Suppressor macrophage treated with lipopolysaccharide for 4 hours (primary cell): ENCODE results near the gene TLE3.

Source experiments
- DNase-seq: peaks from one replicate; pipeline ENCODE4 v3.0.0-alpha.2; 2020

The TLE3 gene

DNA sequence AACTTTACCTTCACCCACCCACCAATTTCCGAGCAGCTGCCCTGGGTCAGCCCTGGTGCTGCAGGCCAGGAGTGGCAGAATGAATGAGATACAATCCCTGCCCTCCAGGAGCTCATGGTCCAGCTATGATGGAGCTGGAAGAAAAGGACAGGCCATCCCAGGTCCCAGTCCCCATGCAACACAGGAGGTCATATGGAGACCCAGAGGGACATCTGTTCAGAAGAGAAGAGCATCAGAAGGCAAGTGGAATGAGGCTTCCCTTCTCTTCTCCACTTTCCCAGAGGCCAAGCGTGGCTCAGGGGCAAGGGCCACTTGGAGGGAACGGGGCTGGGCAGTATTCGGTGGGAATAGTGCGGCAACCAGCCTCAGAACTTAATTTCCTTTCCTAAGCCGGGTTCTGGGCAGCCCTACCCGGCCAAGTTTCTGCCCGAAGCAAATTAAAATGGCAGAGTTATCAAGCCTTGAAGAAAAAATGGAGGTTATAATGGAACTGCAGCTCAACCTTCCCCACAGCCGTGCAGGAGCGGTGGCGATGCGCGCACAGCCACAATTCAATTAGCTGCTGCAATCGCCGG lies 35.9 kb downstream of the TLE3 start:
- no peak for DNase-seq

DNA sequence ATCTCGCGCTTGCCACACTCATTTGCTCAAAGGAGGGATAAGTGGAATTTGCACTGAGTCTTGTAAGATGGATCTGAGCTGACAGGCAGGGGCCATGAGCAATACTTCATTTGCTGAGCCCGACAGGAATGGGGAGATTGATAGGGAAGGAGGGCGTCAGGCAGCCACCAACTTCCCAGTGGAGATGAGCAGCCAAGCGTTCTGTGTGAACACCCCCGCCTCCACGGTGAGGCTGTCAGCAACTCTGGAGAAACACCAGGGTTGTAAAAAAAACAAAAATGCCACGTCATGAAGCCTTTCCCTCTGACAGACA lies 36.8 kb downstream of the TLE3 start:
- DNase-seq = no peak

DNA sequence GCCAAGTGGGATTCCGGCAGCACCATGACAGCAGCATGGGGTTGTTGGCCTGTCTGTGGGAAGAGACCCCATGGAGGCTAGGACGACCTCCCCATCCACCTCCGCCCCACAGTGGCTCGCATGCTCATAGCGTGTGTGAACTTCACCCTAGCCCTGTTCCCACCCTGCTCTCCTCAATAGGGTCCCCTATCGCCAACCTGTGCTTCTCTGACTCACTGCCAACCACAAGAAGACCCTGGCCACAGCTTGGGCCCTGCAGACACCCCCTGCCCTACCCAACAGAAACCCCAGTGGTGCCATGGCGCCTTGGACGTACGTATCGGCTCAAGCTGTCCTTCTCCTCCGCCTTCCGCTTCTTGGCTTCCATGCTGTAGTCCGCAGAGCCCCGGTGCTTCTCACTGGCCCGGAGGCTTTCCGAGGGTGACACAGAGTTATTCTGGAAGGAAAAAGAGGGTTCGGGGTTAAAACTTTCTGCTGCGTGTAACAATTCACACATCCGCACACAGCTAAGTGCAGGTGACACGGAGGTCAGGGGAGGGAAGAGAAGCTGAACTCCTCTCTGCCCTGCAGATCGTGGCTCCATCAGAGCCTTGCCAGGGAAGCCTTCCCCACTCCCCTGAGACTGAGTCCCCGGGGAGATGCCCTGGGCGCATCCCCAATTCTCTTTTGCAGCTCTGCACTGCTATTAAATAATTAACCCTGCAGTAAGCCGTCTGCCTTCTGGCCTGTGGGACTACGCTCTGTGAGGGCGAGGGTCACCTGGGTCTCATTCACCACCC lies 37.3 kb downstream of the TLE3 start:
- DNase-seq = no peak

DNA sequence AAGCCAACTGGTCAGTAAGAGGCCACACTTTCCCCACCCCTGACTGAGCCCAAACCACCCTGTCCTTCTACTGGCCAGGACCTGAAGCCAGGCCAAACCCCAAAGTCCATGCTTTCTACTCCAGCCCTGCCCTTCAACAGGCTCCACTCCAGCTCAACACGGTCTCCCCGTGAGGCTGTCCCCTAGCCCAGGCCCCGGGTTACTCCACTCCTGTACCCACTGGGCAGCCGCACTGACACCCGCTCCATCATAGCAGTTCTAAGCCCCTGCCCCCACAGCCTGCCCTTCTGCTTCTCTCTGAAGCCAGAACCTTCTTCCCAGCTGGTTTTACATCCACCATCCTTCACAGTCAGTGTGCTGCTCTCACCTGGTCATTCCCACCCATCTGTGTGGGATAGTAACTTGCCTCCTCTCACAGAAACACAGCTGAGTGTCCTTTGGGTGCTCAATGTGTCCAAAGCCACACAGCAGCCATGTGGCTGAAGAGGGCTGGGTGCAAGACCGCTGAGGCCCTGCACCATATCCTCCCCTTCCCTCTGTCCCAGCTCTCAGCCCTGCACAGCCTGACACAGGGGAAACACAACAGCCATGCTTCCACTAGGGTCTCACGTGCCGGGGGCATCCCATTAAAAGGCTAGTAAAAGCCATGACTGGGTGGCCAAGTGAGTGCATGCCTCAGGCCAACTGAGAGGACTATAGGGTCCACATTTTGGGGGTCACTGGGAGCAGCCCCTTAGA lies 38.1 kb downstream of the TLE3 start:
- DNase-seq = no peak

DNA sequence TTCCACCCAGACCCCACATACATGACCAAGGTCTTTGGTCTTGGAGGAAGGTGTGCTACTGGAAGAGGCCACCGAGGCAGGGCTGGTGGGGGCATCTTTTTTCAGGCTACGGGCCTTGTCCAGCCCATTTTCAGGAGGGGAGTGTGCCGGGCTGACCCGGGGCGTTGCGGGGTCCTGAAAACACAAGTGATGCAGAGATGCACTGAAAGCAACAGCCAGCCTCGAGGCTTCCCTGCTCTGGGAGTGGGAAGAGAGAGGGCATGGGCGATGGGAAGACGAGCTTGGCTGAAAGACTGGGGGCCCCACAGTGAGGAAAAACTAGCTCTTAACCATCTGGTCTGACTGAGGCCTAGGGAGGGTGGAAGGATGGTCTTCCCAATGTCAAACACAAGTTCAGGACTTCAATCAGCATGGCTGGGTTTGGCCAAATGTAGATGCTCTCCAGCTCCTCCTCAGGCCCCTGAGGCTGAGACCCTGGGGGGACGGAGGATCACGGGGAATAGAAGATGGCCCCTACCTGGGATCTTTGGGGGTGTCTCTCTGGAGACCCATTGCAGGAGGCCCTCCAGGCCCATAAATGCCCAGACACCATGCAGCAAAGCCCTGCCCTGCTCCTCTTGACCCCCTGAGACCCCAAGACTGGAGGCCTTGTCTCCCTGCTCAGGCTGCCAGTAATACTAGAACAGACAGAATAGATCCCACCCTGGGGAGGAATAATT lies 38.9 kb downstream of the TLE3 start:
- DNase-seq = no peak

DNA sequence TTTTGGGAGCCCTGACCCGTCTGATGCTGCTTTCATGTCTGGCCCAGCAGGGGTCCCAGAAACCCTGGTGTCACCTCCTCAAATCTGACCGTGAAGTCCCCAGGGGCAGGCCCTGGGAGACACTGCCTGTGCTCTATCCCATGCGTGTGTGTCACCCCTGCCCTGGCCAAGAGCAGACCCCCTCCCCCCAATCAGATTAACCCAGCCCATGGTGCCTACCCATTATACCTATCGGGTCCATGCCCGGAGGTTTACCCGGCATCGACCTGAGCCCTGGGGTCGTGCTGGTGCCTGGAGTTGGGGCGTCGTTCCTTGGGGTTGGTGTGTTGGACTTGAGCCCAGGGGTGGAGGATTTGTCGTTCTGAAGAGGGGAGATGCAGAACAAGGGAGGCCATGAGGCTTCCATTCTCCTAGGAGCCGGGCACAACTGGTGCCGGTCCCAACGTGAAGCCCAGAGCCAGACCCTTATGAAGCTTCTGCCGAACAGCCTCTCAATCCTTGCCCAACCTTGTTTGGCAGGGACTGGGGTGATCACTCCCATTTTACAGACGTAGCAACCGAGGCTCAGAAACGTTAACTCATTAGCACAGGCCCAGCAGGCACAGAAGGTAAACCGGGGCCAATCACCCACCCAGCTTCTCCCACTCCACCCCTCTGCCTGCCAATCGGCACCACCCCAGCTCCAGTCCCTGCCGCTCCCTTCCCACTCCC lies 39.6 kb downstream of the TLE3 start:
- DNase-seq = no peak

DNA sequence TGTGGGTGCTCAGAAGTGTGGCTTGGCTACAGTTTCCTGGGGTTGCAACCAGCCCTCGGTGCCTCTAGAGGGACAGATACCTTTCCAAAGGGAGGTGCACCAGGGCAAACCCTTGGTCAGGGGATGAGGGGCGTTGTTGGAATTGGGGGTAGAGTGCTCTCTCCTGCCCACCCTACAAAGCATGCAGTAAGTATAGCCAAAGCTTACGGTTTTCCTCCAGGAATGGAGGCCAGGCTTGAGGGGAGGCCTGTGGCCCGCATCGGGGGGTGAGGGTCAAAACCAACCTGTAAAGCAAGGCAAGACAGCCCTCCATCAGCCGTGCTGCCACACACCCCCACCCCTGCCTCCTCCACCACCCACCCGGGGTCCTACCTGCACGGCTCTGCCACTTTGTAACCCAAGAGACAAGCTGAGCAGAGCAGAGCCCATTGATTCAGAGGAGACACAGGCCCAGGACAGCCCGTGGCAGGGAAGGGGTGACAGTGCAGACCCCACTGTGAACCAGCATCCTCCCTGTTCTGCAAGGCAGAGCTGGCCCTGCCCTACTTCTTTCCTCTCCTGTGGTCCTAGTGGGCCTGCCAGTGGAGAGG lies 41.5 kb downstream of the TLE3 start:
- DNase-seq = no peak

DNA sequence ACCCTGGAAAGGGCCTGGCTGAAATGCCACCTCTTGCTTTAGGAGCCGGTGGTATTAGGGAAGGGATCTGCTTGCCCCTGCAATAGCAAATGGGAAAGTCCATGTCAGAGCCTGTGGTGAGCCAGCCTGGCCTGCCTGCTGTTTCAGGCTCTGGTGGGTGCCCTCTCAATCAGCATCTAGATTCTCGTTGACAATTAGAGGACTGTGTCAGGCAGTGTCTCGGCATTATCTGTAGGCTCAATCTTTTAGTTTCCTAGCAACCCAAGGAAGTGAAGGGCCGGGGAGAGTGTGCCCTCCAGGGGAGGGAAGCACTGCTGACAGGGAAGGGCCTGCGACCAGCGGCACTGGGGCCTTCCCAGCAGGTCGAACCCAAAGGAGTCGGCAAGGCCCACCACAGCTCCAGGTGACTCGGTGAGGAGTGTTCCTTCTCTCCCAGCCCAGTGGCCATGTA lies 42.1 kb downstream of the TLE3 start:
- DNase-seq = no peak

DNA sequence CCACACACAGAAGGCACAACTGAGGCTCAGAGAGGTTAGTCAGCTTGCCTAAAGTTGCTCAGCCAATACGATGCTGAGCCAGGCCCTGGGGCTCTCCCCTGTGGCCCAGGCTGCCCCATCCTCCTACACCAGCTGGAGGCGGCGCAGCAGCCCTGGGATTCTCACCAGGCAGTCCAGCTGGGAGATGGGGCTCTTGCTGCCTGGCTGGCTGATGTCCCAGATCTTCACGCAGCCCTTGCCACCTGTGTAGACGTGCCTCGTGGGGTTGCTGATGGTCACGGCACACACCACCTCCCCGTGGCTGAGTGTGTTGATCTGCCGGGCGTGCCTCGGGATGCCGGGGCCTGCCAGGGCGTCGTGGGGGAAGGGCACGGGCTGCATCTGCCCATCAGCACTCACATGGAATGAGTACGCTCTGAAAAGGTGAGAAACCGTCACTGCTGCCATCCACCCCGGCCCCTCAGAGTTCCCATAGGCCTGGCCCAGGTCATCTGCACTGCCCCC lies 42.8 kb downstream of the TLE3 start:
- DNase-seq = no peak

DNA sequence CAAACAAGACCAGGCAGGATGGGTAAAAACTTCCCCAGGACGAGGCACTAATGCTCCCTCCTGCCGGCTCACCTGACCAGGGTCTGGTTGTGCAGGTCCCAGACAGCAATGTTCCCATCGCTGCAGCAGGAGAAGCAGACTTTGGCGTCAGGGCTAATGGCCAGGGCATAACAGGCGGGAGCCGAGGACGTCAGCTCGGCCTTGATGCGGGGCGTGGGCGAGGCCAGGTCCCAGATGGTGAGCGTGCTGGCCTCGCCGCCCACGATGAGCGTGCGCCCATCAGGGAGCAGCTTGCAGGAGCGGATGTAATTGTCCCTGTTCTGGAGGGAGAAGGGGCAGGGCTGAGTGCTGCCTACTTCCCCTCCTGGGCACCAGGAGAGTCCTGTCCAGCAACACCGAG lies 43.4 kb downstream of the TLE3 start:
- no peak for DNase-seq

DNA sequence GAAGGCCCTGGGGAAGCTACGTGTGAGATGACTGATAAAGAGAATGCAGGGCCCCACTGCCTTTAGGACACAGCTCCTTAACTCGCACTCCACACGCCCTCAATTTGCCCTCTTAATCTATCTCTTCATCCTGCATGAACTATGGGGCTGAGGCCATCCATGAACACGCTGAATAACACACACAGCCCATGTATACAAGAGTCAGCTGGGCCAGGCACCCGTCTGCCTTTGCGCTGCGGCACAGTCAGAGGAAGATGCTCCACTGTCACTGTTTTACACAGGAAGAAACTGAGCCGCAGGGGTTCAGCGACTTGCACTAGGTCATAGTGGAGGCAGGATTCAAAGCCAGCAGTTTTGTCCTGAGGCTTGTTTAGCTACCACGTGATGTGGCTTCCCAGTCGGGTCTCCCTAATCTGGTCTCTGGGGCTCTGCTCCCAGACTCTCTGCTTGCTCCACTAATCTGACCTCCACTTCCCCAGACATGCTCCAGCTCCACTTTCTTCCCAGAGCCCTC lies 43.9 kb downstream of the TLE3 start:
- DNase-seq = no peak

DNA sequence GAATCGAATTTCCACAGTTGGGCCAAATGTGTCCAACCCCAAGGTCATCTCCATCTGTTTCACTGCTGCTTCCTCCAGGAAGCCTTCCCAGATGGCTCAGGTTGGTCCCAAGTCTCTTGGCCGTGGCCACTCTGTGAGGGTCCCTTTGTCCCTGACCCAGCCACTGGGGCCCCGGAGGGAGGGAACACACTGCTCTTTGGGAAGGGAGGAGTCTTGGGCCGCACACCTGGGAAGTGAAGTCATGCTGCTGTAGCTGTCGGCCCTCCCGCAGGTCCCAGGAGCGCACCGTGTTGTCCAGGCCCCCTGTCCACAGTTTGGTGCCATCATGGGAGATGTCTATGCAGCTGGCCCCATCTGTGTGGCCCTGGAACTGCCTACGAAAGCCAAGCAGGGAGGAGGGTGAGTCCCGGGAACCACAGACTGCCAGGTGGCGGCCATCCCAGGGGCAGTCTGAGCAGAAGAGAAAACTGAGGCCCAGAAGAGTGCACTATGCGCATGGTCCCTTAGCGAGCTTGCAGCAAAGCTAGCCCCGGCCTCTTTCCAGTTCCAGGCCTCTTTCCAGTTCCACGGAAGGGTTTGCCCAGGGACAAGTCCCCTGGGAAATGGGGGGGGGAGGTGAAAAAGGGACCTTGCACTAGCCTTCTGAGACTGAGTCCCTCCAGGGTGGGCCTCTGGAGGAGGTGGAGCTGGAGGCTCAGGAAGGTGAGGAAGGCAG lies 44.6 kb downstream of the TLE3 start:
- DNase-seq = no peak

DNA sequence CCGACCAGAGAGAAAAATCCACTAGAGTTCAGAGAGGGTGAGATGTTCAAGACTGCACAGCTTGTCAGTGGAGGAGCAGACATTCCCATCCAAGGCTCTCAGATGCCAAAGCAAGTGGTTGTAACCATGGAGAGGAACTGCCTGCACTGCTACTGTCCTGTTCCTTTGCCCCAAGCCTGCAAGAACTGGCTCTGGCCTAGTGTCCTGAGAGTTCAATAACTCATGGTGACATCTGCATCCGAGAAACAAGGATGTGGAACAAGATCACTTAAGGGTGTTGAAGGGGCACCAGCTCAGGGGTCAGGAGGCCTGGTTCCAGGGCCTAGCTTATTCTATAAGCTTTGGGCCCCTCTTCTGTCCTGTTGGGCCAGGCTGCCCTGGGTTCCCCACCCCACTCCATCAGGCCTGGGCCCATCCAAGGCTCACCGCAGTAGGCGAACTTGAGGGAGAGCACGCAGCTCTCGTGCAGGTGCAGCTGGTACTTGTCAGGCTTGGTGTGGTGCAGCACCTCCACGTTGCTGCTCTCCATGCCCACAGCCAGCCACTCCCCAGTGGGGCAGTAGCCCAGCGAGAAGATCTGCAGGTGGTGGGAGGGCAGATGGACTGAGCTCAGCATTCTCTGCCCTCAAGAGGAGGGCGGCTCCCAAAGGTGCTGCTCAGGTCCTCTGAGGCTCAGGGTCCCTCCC lies 45.6 kb downstream of the TLE3 start:
- DNase-seq = no peak

DNA sequence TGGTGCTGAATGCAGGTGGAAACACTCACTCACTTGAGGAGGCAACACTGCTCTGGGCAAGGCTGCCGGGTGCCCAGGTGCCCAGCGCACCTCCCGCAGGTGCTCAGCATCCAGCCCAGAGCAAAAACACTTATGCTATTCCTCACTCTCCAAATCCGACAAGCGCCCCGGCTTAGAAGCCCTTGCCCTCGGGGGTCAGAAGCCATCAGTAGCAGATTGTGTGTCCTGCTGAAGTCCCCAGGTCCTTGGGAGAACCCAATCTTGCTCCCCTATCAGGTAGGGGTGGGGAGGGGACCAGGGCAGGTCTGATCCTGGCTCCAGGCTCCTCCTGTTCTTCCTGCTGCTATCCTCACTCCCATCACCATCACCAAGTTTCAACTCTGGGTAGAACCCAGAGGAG lies 46.7 kb downstream of the TLE3 start:
- no peak for DNase-seq

DNA sequence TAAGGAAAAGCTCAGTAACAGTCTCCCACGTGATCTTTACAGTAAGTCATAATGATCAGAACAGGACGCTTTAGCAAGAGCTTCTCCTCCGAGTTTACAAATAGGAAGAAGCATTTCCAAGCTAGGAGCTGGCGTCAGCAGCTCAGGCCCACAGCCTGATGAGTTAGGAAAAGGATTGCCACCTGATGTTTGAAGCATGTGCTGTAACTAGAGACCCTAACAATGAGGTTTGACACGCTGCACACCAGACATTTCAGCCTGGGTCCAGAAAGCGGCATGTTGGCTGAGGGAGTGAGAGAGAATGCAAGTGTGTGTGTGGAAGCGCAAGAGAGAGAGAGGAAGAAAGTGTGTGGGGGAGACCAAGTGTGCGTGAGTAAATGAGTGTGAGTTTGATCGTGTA lies 47.3 kb downstream of the TLE3 start:
- DNase-seq = no peak

DNA sequence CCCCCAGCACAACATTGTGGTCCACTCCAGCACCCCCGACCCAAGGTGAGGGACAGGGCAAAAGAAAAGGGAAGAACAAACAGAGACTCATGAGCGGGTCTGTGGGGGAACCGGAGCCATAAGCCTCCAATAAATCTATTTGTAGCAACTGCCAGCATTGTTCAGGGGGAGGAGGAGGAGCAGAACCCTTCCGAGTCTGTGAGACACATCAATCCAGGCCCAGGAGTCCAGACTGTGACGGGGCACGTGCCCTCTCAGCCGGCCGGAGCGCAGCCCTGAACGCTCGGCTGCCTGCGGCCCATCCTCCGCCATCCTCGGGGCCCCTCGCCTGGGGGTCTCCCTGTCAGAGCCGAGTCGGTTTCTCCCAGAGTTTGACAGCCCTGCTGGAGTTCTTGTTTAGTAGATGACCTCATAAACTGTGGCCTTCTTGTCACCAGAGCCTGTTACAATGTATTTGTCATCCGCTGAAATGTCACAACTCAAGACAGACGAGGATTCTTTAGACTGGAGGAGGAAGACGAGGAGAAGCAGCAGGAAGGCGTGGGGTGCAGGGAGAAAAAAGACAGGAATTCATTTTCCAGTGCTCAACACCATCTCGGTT lies 47.9 kb downstream of the TLE3 start:
- peak; percentile 35 for DNase-seq

DNA sequence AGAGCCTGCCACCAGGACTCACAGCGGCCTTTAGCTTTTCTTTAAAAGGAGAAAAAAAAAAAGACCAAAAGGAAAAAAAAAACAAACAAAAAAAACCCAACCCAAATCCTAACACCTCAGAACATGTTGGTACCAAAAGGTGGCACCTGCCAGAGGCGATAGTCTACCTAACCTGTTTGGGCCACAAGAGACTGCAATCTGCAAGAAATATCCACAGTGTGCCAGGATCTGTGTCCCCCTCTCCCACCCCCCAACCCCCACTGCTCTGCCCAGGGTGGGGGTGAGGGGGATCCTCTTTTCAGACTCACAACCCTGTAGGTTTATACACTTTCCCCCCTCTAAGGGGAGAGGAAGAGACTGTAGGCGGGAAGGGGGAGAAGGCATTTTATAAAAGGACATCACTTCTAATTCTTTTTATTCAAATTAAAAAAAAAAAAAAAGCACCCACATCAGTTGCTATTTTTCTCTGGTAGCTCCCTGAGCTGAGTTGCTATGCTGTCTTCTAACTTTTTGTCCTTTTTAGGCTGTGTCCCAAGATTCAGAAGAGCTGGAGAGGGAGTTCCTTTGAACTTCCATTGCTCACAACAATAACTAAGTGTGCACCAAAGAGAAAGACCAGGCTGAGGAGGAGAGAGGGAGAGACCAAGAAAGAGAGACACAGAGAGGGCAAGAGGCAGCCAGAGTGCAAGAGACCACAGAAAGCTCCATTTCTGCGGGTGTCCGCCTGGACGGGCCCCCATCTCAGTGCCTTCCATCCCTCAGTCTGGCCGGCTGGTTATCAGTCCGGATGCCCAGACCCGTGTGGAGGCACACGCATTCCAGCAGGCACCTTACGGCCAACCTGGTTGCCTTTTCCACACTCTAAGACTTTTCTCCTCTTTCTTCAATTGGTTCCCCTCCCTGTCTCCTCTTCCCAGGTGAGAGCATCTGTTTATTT lies 48.9 kb downstream of the TLE3 start:
- no peak for DNase-seq

DNA sequence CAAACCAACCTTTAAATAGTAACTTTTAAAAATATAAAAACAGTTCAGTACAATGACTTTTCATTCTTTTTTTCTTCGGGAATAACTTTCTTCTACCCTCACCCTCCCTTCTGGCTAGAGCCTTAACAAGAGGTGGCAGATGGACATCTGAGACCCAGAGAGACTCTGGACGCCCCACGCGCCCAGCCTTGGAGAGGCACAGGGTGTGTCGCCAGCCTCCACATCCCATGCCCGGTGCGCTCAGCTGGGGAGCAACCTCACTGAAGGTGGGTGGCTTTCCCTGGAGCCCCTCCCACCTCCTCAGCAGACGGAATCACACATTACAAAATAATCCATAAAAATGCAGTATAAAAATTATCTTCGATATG lies 49.5 kb downstream of the TLE3 start:
- no peak for DNase-seq
